GM19397 (cell line): ENCODE measurements around the gene TSPAN9.

Experiments used
- ATAC-seq: cut with Tn5 transposase; IDR thresholded peaks from one replicate; pipeline ENCODE4 v1.9.1; 2021; ENCODE audit warnings: mild to moderate bottlenecking, moderate library complexity; ENCODE audit not compliant: unreplicated experiment

TSPAN9 gene

GRCh38 chr12:3325736-3326135 lies 248.6 kb downstream of the TSPAN9 start:
- no peak for ATAC-seq

GRCh38 chr12:3326156-3326849 lies 249.1 kb downstream of the TSPAN9 start:
- ATAC-seq, result no peak

GRCh38 chr12:3326850-3327780 lies 249.9 kb downstream of the TSPAN9 start:
- ATAC-seq, result no peak

- no peak for ATAC-seq
These were observed 250.9 kb downstream of the TSPAN9 start for GRCh38 chr12:3328081-3328480.

- ATAC-seq, result no peak
These were observed 251.4 kb downstream of the TSPAN9 start for GRCh38 chr12:3328571-3328970.

GRCh38 chr12:3329361-3329760 lies 252.2 kb downstream of the TSPAN9 start:
- ATAC-seq, result no peak

- no peak for ATAC-seq
These were observed 253.9 kb downstream of the TSPAN9 start for GRCh38 chr12:3330976-3331510.

- no peak for ATAC-seq
These were observed 255.0 kb downstream of the TSPAN9 start for GRCh38 chr12:3332188-3332587.

- no peak for ATAC-seq
These were observed 256.4 kb downstream of the TSPAN9 start for GRCh38 chr12:3333583-3333982.

GRCh38 chr12:3333991-3334391 lies 256.8 kb downstream of the TSPAN9 start:
- no peak for ATAC-seq

- ATAC-seq, result no peak
These were observed 257.9 kb downstream of the TSPAN9 start for GRCh38 chr12:3335078-3335487.
